DND-41 (cell line): ENCODE results near the gene EPHA8.

Experiments
- ATAC-seq: fragments of 200-7000 bp; cut with Tn5 transposase; 3 replicates; pipeline ENCODE4 v1.9.1; 2021; ENCODE audit warnings: low read depth; ENCODE audit not compliant: insufficient read depth
- DNase-seq: peaks from one replicate; pipeline ENCODE4 v3.0.0-alpha.2; 2020
- H2AFZ ChIP-seq: 2 replicates; pipeline ENCODE4 v1.6.0; 2012; ENCODE audit warnings: low read depth, low read length
- H3K27ac ChIP-seq: 2 replicates; pipeline ENCODE4 v1.5.1; 2012; ENCODE audit warnings: low read length, inconsistent platforms
- H3K27me3 ChIP-seq: fragments of 200-600 bp; sonication (generic); 2 replicates; pipeline ENCODE4 v1.6.0; 2012; ENCODE audit warnings: low read length, mild to moderate bottlenecking, inconsistent platforms; ENCODE audit not compliant: insufficient read depth, poor library complexity
- H3K36me3 ChIP-seq: 2 replicates; pipeline ENCODE4 v1.5.1; 2012; ENCODE audit warnings: low read length, inconsistent platforms; ENCODE audit not compliant: insufficient read depth
- H3K4me1 ChIP-seq: 2 replicates; pipeline ENCODE4 v1.5.1; 2012; ENCODE audit warnings: mild to moderate bottlenecking, low read length; ENCODE audit not compliant: insufficient read depth
- H3K4me2 ChIP-seq: 2 replicates; pipeline ENCODE4 v1.6.0; 2012; ENCODE audit warnings: mild to moderate bottlenecking, moderate library complexity, low read length, inconsistent platforms; ENCODE audit not compliant: insufficient read depth
- H3K4me3 ChIP-seq, 2 experiments: fragments of 200-600 bp in 1 of 2; shearing (Covaris generic) in 1 of 2; 2 replicates each; pipeline ENCODE4 v1.5.1; 2012 to 2016; ENCODE audit warnings: inconsistent platforms in 2 of 2, low read length in 2 of 2, mild to moderate bottlenecking in 2 of 2, low read depth in 1 of 2, moderate library complexity in 1 of 2
- H3K79me2 ChIP-seq: 2 replicates; pipeline ENCODE4 v1.6.0; 2012; ENCODE audit warnings: low read length, inconsistent platforms; ENCODE audit not compliant: insufficient read depth
- H3K9ac ChIP-seq: 2 replicates; pipeline ENCODE4 v1.6.0; 2012; ENCODE audit warnings: low read depth, mild to moderate bottlenecking, inconsistent platforms, low read length, moderate library complexity
- H3K9me3 ChIP-seq: 2 replicates; pipeline ENCODE4 v1.5.1; 2012; ENCODE audit warnings: low read length, moderate library complexity, mild to moderate bottlenecking, inconsistent platforms; ENCODE audit not compliant: insufficient read depth, severe bottlenecking
- H4K20me1 ChIP-seq: 2 replicates; pipeline ENCODE4 v1.6.0; 2012; ENCODE audit warnings: low read length; ENCODE audit not compliant: insufficient read depth
- CTCF ChIP-seq: IDR thresholded peaks from 2 replicates; pipeline ENCODE4 v1.5.1; 2012; ENCODE audit warnings: borderline replicate concordance, low read length, moderate library complexity, mild to moderate bottlenecking; ENCODE audit not compliant: poor library complexity, severe bottlenecking; ENCODE audit errors: extremely low read depth
- EZH2 ChIP-seq: IDR thresholded peaks from 3 replicates; pipeline ENCODE4 v1.6.1; 2012; ENCODE audit warnings: borderline replicate concordance, low read depth, mild to moderate bottlenecking, moderate library complexity, low read length, inconsistent platforms; ENCODE audit not compliant: severe bottlenecking

EPHA8 gene

DNA sequence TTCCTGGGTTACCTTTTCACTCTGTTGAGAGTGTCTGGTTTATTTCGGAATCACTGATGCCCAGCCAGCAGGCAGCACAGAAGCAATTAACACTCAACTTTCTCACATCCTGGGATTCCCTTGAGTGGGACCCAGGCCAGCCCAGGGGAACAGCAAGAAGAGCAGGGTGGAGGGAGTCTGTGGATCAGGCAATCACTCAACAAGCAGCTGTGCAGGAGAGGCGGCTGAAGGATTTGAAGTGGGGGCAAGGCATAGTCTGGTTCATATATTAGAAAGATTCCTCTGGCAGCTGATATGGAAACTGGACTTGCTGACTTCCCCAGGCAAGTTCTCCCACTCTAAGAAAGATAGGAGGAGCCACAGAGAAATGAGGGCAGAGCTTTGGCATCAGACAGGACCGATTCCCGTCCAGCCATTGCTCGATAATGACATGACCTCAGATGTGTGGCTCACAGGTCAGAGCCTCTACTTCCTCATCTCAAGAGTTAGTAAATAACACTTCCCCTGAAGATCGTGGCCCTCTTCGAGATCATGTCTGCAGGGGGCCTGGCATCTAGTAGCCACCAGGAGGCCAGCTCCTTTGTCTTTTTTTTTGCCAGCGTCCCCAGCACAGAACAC, 12.4 kb downstream of the EPHA8 start:
- no peak for TF ChIP-seq EZH2
- no peaks in the 10 kb centered on the region for H3K27me3 ChIP-seq
- H3K4me2 ChIP-seq: no peak overlapping the region
- H3K9me3 ChIP-seq: peaks cover 18% of the 10 kb centered on the region
- no peak overlapping the region for H3K4me3 ChIP-seq
- no peak for ATAC-seq
- no peaks in the 10 kb centered on the region for H3K4me1 ChIP-seq
- no peak overlapping the region for H3K27ac ChIP-seq
- DNase-seq: no peak
- no peaks in the 10 kb centered on the region for H3K36me3 ChIP-seq
- no peaks in the 10 kb centered on the region for H4K20me1 ChIP-seq
- H3K9ac ChIP-seq: no peak overlapping the region
- H3K79me2 ChIP-seq: no peaks in the 10 kb centered on the region
- H2AFZ ChIP-seq: no peak overlapping the region

DNA sequence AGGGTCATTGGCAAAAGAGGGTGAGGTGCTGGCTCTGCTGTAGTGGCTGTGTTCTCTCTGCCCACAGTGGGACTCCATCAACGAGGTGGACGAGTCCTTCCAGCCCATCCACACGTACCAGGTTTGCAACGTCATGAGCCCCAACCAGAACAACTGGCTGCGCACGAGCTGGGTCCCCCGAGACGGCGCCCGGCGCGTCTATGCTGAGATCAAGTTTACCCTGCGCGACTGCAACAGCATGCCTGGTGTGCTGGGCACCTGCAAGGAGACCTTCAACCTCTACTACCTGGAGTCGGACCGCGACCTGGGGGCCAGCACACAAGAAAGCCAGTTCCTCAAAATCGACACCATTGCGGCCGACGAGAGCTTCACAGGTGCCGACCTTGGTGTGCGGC, 12.9 kb downstream of the EPHA8 start:
- Histone ChIP-seq H3K36me3 (no peaks in the 10 kb centered on the region), H3K79me2 (no peaks in the 10 kb centered on the region), H3K4me2 (no peak overlapping the region), H4K20me1 (no peaks in the 10 kb centered on the region), H3K9me3 (peaks cover 18% of the 10 kb centered on the region), H3K4me1 (no peaks in the 10 kb centered on the region), H3K9ac (no peak overlapping the region), H3K27ac (no peak overlapping the region), H3K4me3 (no peak overlapping the region), H2AFZ (no peak overlapping the region), H3K27me3 (no peaks in the 10 kb centered on the region)
- TF ChIP-seq EZH2 (no peak), CTCF (no peak)
- DNase-seq: no peak
- no peak for ATAC-seq

DNA sequence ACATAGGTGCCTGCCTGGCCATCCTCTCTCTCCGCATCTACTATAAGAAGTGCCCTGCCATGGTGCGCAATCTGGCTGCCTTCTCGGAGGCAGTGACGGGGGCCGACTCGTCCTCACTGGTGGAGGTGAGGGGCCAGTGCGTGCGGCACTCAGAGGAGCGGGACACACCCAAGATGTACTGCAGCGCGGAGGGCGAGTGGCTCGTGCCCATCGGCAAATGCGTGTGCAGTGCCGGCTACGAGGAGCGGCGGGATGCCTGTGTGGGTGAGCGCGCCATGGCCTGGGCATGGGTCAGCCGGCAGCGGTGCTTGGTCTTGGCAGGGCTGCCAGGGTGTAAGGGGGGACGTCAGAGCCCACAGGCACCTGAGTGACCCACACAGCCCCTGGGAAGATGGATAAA, 13.3 kb downstream of the EPHA8 start:
- Histone ChIP-seq H3K27me3 (no peaks in the 10 kb centered on the region), H3K4me3 (no peak overlapping the region), H3K36me3 (no peaks in the 10 kb centered on the region), H3K9me3 (peaks cover 18% of the 10 kb centered on the region), H3K27ac (no peak overlapping the region), H3K4me1 (no peaks in the 10 kb centered on the region), H2AFZ (no peak overlapping the region), H4K20me1 (no peaks in the 10 kb centered on the region), H3K4me2 (no peak overlapping the region), H3K79me2 (no peaks in the 10 kb centered on the region), H3K9ac (no peak overlapping the region)
- TF ChIP-seq EZH2 (no peak), CTCF (no peak)
- ATAC-seq (no peak), DNase-seq (no peak)

DNA sequence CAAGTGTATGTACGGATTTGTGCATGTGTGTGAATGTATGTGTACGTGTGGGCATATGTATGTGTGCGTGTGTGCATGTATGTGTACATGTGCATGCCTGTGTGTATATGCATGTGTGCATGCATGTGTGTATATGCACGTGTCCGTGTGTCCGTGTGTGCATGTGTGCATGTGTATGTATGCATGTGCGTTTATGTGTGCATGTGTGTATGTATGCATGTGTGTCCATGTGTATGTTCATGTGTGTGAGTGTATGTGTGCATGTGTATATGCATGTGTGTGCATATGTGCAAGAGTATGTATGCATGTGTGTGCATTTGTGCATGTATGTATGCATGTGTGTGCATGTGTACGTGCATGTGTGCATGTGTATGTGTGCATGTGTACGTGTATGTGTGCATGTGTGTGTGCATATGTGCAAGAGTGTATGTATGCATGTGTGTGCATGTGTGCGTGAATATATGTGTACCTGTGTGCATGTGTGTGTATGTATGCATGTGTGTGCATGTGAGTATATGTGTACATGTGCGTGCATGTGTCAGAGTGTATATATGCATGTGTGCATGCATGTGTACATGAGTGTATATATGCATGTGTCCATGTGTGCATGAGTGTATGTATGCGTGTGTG, 15.6 kb downstream of the EPHA8 start:
- no peaks in the 10 kb centered on the region for H4K20me1 ChIP-seq
- H3K4me3 ChIP-seq: peak overlapping the region in 1 of 2 experiments; percentile 6; a peak in 1 of 4 replicates
- H3K27me3 ChIP-seq: no peaks in the 10 kb centered on the region
- H3K9ac ChIP-seq: no peak overlapping the region
- H3K4me2 ChIP-seq: no peak overlapping the region
- H3K36me3 ChIP-seq: no peaks in the 10 kb centered on the region
- H3K79me2 ChIP-seq: no peaks in the 10 kb centered on the region
- TF ChIP-seq CTCF (no peak), EZH2 (no peak)
- H3K9me3 ChIP-seq: peaks cover 18% of the 10 kb centered on the region
- no peak for ATAC-seq
- no peak overlapping the region for H3K27ac ChIP-seq
- H2AFZ ChIP-seq: no peak overlapping the region
- no peak for DNase-seq
- H3K4me1 ChIP-seq: no peaks in the 10 kb centered on the region
